Immature natural killer cell (primary cell): ENCODE data around the gene TMEM145. TPM values are rescaled to one million over a fixed set of nuclear protein-coding genes. Genes with fewer than 3 reads are reported as not detected.

Experiments used
- DNase-seq, 3 donors: peaks; one replicate each; pipeline ENCODE4 v3.0.0; 2022; ENCODE audit warnings: mixed read lengths in 1 of 3
- H3K27ac Mint-ChIP-seq, 6 donors: one replicate each; pipeline ENCODE4 v1.8.0; 2020; ENCODE audit warnings: mixed read lengths in 6 of 6, mild to moderate bottlenecking in 5 of 6, inconsistent platforms in 4 of 6, moderate library complexity in 3 of 6
- H3K27me3 Mint-ChIP-seq, 3 donors: one replicate each; pipeline ENCODE4 v1.8.0; 2020 to 2021; ENCODE audit warnings: low read depth in 3 of 3, mild to moderate bottlenecking in 3 of 3, mixed read lengths in 3 of 3, moderate library complexity in 3 of 3, inconsistent platforms in 1 of 3
- H3K36me3 Mint-ChIP-seq, 3 donors: one replicate each; pipeline ENCODE4 v1.8.0; 2020; ENCODE audit warnings: mixed read lengths in 3 of 3, inconsistent platforms in 2 of 3, mild to moderate bottlenecking in 2 of 3
- H3K4me1 Mint-ChIP-seq, 2 donors: one replicate each; pipeline ENCODE4 v1.8.0; 2020; ENCODE audit warnings: inconsistent platforms in 2 of 2, mild to moderate bottlenecking in 2 of 2, mixed read lengths in 2 of 2, moderate library complexity in 1 of 2
- H3K4me3 Mint-ChIP-seq, 5 donors: one replicate each; pipeline ENCODE4 v1.8.0; 2020; ENCODE audit warnings: mild to moderate bottlenecking in 5 of 5, mixed read lengths in 5 of 5, inconsistent platforms in 3 of 5, moderate library complexity in 3 of 5
- H3K9me3 Mint-ChIP-seq, 6 donors: one replicate each; pipeline ENCODE4 v1.8.0; 2020; ENCODE audit warnings: mild to moderate bottlenecking in 6 of 6, mixed read lengths in 6 of 6, inconsistent platforms in 4 of 6, moderate library complexity in 3 of 6
- polyA plus RNA-seq, 3 donors: library from polyadenylated mRNA; unstranded; fragments of 300-500 nt; fragmentation: Illumina TruSeq; gene quantifications; one replicate each; pipeline ENCODE4 v1.2.3, GENCODE V29; 2021

The TMEM145 gene
- polyA plus RNA-seq, 3 donors from 2014 or later, result not detected

GRCh38 chr19:42363614-42364346, 50.7 kb downstream of the TMEM145 start:
- no peaks in the 10 kb centered on the region for H3K9me3 Mint-ChIP-seq
- H3K36me3 Mint-ChIP-seq, result peaks cover 0 to 27% (median 16%) of the 10 kb centered on the region in 3 donors
- no peak overlapping the region for H3K4me3 Mint-ChIP-seq
- DNase-seq, result no peak
- H3K27me3 Mint-ChIP-seq, result no peaks in the 10 kb centered on the region
- peak overlapping the region in 1 of 6 donors; percentile 44 for H3K27ac Mint-ChIP-seq
- no peaks in the 10 kb centered on the region for H3K4me1 Mint-ChIP-seq

GRCh38 chr19:42366673-42367072, 53.6 kb downstream of the TMEM145 start:
- DNase-seq, result no peak
- H3K9me3 Mint-ChIP-seq, result no peaks in the 10 kb centered on the region
- peaks cover 0 to 18% (median 12%) of the 10 kb centered on the region in 3 donors for H3K36me3 Mint-ChIP-seq
- H3K27me3 Mint-ChIP-seq, result peaks cover 0 to 2% (median 0%) of the 10 kb centered on the region in 3 donors
- no peaks in the 10 kb centered on the region for H3K4me1 Mint-ChIP-seq
- H3K27ac Mint-ChIP-seq, result peak overlapping the region in 1 of 6 donors; percentile 49
- H3K4me3 Mint-ChIP-seq, result no peak overlapping the region

GRCh38 chr19:42367929-42368328, 54.8 kb downstream of the TMEM145 start:
- H3K4me3 Mint-ChIP-seq, result no peak overlapping the region
- H3K27me3 Mint-ChIP-seq, result peaks cover 0 to 2% (median 0%) of the 10 kb centered on the region in 3 donors
- H3K9me3 Mint-ChIP-seq, result no peaks in the 10 kb centered on the region
- no peak overlapping the region for H3K27ac Mint-ChIP-seq
- DNase-seq, result no peak
- H3K36me3 Mint-ChIP-seq, result peaks cover 5 to 18% (median 12%) of the 10 kb centered on the region in 3 donors
- H3K4me1 Mint-ChIP-seq, result no peaks in the 10 kb centered on the region

- no peaks in the 10 kb centered on the region for H3K9me3 Mint-ChIP-seq
- H3K4me1 Mint-ChIP-seq, result no peaks in the 10 kb centered on the region
- peaks cover 5 to 18% (median 12%) of the 10 kb centered on the region in 3 donors for H3K36me3 Mint-ChIP-seq
- DNase-seq, result no peak
- H3K27me3 Mint-ChIP-seq, result peaks cover 0 to 2% (median 0%) of the 10 kb centered on the region in 3 donors
- no peak overlapping the region for H3K4me3 Mint-ChIP-seq
- no peak overlapping the region for H3K27ac Mint-ChIP-seq
These were observed 55.3 kb downstream of the TMEM145 start for GRCh38 chr19:42368360-42368759.

- Mint-ChIP-seq H3K27me3 (peaks cover 0 to 2% (median 0%) of the 10 kb centered on the region in 3 donors), H3K36me3 (peaks cover 5 to 14% (median 8%) of the 10 kb centered on the region in 3 donors), H3K4me3 (no peak overlapping the region), H3K27ac (no peak overlapping the region), H3K4me1 (no peaks in the 10 kb centered on the region), H3K9me3 (no peaks in the 10 kb centered on the region)
- DNase-seq, result no peak
These were observed 55.7 kb downstream of the TMEM145 start for GRCh38 chr19:42368765-42369164.

GRCh38 chr19:42369433-42370067, 56.4 kb downstream of the TMEM145 start:
- Mint-ChIP-seq H3K27me3 (peaks cover 0 to 2% (median 0%) of the 10 kb centered on the region in 3 donors), H3K27ac (no peak overlapping the region), H3K36me3 (peaks cover 4 to 7% (median 5%) of the 10 kb centered on the region in 3 donors), H3K4me3 (no peak overlapping the region), H3K9me3 (no peaks in the 10 kb centered on the region), H3K4me1 (no peaks in the 10 kb centered on the region)
- DNase-seq, result no peak

GRCh38 chr19:42370068-42370520, 57.0 kb downstream of the TMEM145 start:
- H3K36me3 Mint-ChIP-seq, result peaks cover 5 to 8% (median 7%) of the 10 kb centered on the region in 3 donors
- no peak overlapping the region for H3K27ac Mint-ChIP-seq
- no peaks in the 10 kb centered on the region for H3K4me1 Mint-ChIP-seq
- no peak for DNase-seq
- H3K9me3 Mint-ChIP-seq, result no peaks in the 10 kb centered on the region
- peaks cover 0 to 2% (median 0%) of the 10 kb centered on the region in 3 donors for H3K27me3 Mint-ChIP-seq
- H3K4me3 Mint-ChIP-seq, result no peak overlapping the region

GRCh38 chr19:42370626-42371175, 57.6 kb downstream of the TMEM145 start:
- Mint-ChIP-seq H3K27ac (no peak overlapping the region), H3K9me3 (no peaks in the 10 kb centered on the region)

More at GRCh38 chr19:42370626-42371175, 57.6 kb downstream of the TMEM145 start:
- no peak for DNase-seq
- Mint-ChIP-seq H3K36me3 (peaks cover 5 to 8% (median 7%) of the 10 kb centered on the region in 3 donors), H3K4me1 (no peaks in the 10 kb centered on the region), H3K4me3 (no peak overlapping the region), H3K27me3 (peaks cover 0 to 2% (median 0%) of the 10 kb centered on the region in 3 donors)

Other genes with a start within 250 kb of the TMEM145 start
- not detected for gene GRIK5, start 243.1 kb upstream of the TMEM145 start, polyA plus RNA-seq
- 10 to 100 TPM; 12.4 to 29.6 (median 20.3) TPM for gene ZNF574, start 237.1 kb upstream of the TMEM145 start, polyA plus RNA-seq
- gene POU2F2, start 180.9 kb upstream of the TMEM145 start, polyA plus RNA-seq, result 10 to 100 TPM in 1 of 3 donors, 1 to 10 TPM in 2; 2.0 to 10.3 (median 2.1) TPM
- gene DEDD2, start 95.6 kb upstream of the TMEM145 start, polyA plus RNA-seq, result 100 to 1,000 TPM; 154 to 261 (median 173) TPM
- gene ZNF526, start 93.0 kb upstream of the TMEM145 start, polyA plus RNA-seq, result 1 to 10 TPM; 2.9 to 9.1 (median 5.2) TPM
- gene GSK3A, start 70.7 kb upstream of the TMEM145 start, polyA plus RNA-seq, result 10 to 100 TPM; 14.2 to 28.3 (median 22.3) TPM
- 1 to 10 TPM in 2 of 3 donors, under 1 TPM in 1; 0.24 to 3.4 (median 2.3) TPM for gene ERF, start 58.2 kb upstream of the TMEM145 start, polyA plus RNA-seq
- gene CIC, start 44.1 kb upstream of the TMEM145 start, polyA plus RNA-seq, result 1 to 10 TPM in 1 of 3 donors, under 1 TPM in 1, not detected in 1; 0.52 to 2.9 TPM
- under 1 TPM in 1 of 3 donors, not detected in 2; 0.16 TPM for gene PRR19, start 11.2 kb upstream of the TMEM145 start, polyA plus RNA-seq
- gene PAFAH1B3, start 10.7 kb upstream of the TMEM145 start, polyA plus RNA-seq, result 10 to 100 TPM; 17.4 to 27.3 (median 26.0) TPM
- under 1 TPM in 2 of 3 donors, not detected in 1; 0.12 to 0.56 TPM for gene MEGF8, start 12.3 kb downstream of the TMEM145 start, polyA plus RNA-seq
- 1 to 10 TPM in 2 of 3 donors, not detected in 1; 3.3 to 7.1 TPM for gene CNFN, start 77.0 kb downstream of the TMEM145 start, polyA plus RNA-seq
- 1 to 10 TPM; 1.9 to 3.9 (median 2.3) TPM for gene LIPE, start 114.1 kb downstream of the TMEM145 start, polyA plus RNA-seq
- not detected for gene CXCL17, start 129.6 kb downstream of the TMEM145 start, polyA plus RNA-seq
- gene CEACAM1, start 215.2 kb downstream of the TMEM145 start, polyA plus RNA-seq, result not detected